ENCODE data around the gene RNF181.

Gene RNF181

GRCh38 chr2:85560812-85561279 is 34.7 kb upstream of the RNF181 start:
- no peak for TF ChIP-seq ZNF274 (IDR thresholded peaks at IDR 0.05; ENCODE audit: low read depth, low read length)
- peak overlapping the region; percentile 83 for H3K4me3 ChIP-seq (ENCODE audit: low read length)

- no peak for TF ChIP-seq ZNF274 (IDR thresholded peaks at IDR 0.05; ENCODE audit: low read depth, low read length)
- peak within 1 kb of the TSS; percentile 83 for H3K4me3 ChIP-seq (ENCODE audit: low read length)
Observed at GRCh38 chr2:85561280-85562212, 34.0 kb upstream of the RNF181 start, which contains the start of gene GGCX. TSS of gene GGCX (minus strand) at chr2:85561493. CDS start at chr2:85561428, 65 bp downstream.

- no peak for TF ChIP-seq ZNF274 (IDR thresholded peaks at IDR 0.05; ENCODE audit: low read depth, low read length)
- H3K4me3 ChIP-seq (ENCODE audit: low read length) = no peak overlapping the region
Observed at GRCh38 chr2:85564144-85564563, 31.4 kb upstream of the RNF181 start.

GRCh38 chr2:85566265-85566664 is 29.3 kb upstream of the RNF181 start:
- no peak for TF ChIP-seq ZNF274 (IDR thresholded peaks at IDR 0.05; ENCODE audit: low read depth, low read length)
- H3K4me3 ChIP-seq (ENCODE audit: low read length) = no peak overlapping the region

GRCh38 chr2:85575739-85576138 is 19.8 kb upstream of the RNF181 start:
- H3K4me3 ChIP-seq (ENCODE audit: low read length) = no peak overlapping the region
- no peak for TF ChIP-seq ZNF274 (IDR thresholded peaks at IDR 0.05; ENCODE audit: low read depth, low read length)

GRCh38 chr2:85577063-85577385 is 18.5 kb upstream of the RNF181 start:
- TF ChIP-seq ZNF274 (IDR thresholded peaks at IDR 0.05; ENCODE audit: low read depth, low read length) = no peak
- H3K4me3 ChIP-seq (ENCODE audit: low read length) = no peak overlapping the region; the same call in 1 of the 2 replicates

- no peak for TF ChIP-seq ZNF274 (IDR thresholded peaks at IDR 0.05; ENCODE audit: low read depth, low read length)
- H3K4me3 ChIP-seq (ENCODE audit: low read length) = peak within 1 kb of the TSS; percentile 76
Observed at GRCh38 chr2:85577386-85578242, 17.9 kb upstream of the RNF181 start, which contains the start of gene VAMP8. TSS of gene VAMP8 (plus strand) at chr2:85577586. CDS start at chr2:85577647, 61 bp downstream.

- no peak for TF ChIP-seq ZNF274 (IDR thresholded peaks at IDR 0.05; ENCODE audit: low read depth, low read length)
- peak overlapping the region; percentile 76 for H3K4me3 ChIP-seq (ENCODE audit: low read length)
Observed at GRCh38 chr2:85578243-85579180, 17.0 kb upstream of the RNF181 start.

GRCh38 chr2:85579266-85579935 is 16.1 kb upstream of the RNF181 start:
- no peak for TF ChIP-seq ZNF274 (IDR thresholded peaks at IDR 0.05; ENCODE audit: low read depth, low read length)
- H3K4me3 ChIP-seq (ENCODE audit: low read length) = peak overlapping the region; percentile 76; the same call in 1 of the 2 replicates

GRCh38 chr2:85580206-85580605 is 15.3 kb upstream of the RNF181 start:
- no peak overlapping the region for H3K4me3 ChIP-seq (ENCODE audit: low read length)
- TF ChIP-seq ZNF274 (IDR thresholded peaks at IDR 0.05; ENCODE audit: low read depth, low read length) = no peak

GRCh38 chr2:85582492-85582891 is 13.1 kb upstream of the RNF181 start:
- TF ChIP-seq ZNF274 (IDR thresholded peaks at IDR 0.05; ENCODE audit: low read depth, low read length) = no peak
- no peak overlapping the region for H3K4me3 ChIP-seq (ENCODE audit: low read length)

GRCh38 chr2:85583667-85584353 is 11.7 kb upstream of the RNF181 start:
- no peak for TF ChIP-seq ZNF274 (IDR thresholded peaks at IDR 0.05; ENCODE audit: low read depth, low read length)
- H3K4me3 ChIP-seq (ENCODE audit: low read length) = peak overlapping the region; percentile 56; the same call in 1 of the 2 replicates
